OCI-LY7 (cell line): Measurements from ENCODE around the gene HOXA10. TPM values are rescaled to one million over a fixed set of nuclear protein-coding genes. Genes with fewer than 3 reads are reported as not detected.
A peak's percentile ranks its signal among the peaks of the same experiment; 100 is the strongest.

Experiments used
- BruUV-seq: library from RNA; stranded (reverse); fragments of 400-500 nt; replicated peaks from 2 replicates; lab custom pipeline; 2021; lab: Mats Ljungman, UMichigan
- CTCF ChIA-PET: fragments of 300-600 bp; sonication (Branson Sonifier 250); formaldehyde crosslinking; loops from one replicate; lab custom pipeline; 2022; ENCODE audit warnings: antibody characterized with exemption; ENCODE audit not compliant: unreplicated experiment; lab: Charles Lee
- POLR2A ChIA-PET: fragments of 300-600 bp; sonication (Branson Sonifier 250); formaldehyde crosslinking; loops from one replicate; lab custom pipeline; 2022; ENCODE audit warnings: antibody characterized with exemption; lab: Charles Lee
- DNase-seq: peaks from one replicate; pipeline ENCODE4 v3.0.0-alpha.2; 2015; ENCODE audit warnings: low spot score
- H2AFZ ChIP-seq: fragments of 200-600 bp; sonication (generic), shearing (Covaris generic); 2 replicates; pipeline ENCODE4 v1.6.1; 2014; ENCODE audit warnings: mild to moderate bottlenecking, antibody characterized with exemption, low read length, moderate library complexity
- H3K27ac ChIP-seq: fragments of 200-600 bp; sonication (generic); 2 replicates; pipeline ENCODE4 v1.5.1; 2014; ENCODE audit warnings: mixed run types, low read depth, mild to moderate bottlenecking, moderate library complexity, low read length, inconsistent platforms; ENCODE audit not compliant: poor library complexity, severe bottlenecking
- H3K36me3 ChIP-seq: fragments of 200-600 bp; sonication (generic); 2 replicates; pipeline ENCODE4 v1.6.1; 2014; ENCODE audit warnings: mild to moderate bottlenecking, antibody characterized with exemption, low read length, moderate library complexity, mixed read lengths; ENCODE audit not compliant: insufficient read depth
- H3K4me1 ChIP-seq: fragments of 200-600 bp; sonication (generic); 2 replicates; pipeline ENCODE4 v1.5.1; 2014; ENCODE audit warnings: mild to moderate bottlenecking, low read length; ENCODE audit not compliant: insufficient read depth, poor library complexity, severe bottlenecking
- H3K4me2 ChIP-seq: fragments of 200-600 bp; sonication (generic); 2 replicates; pipeline ENCODE4 v1.6.1; 2014; ENCODE audit warnings: mild to moderate bottlenecking, low read length
- H3K4me3 ChIP-seq: fragments of 200-600 bp; sonication (generic); 2 replicates; pipeline ENCODE4 v1.5.1; 2014; ENCODE audit warnings: mild to moderate bottlenecking, low read depth, low read length; ENCODE audit not compliant: poor library complexity, severe bottlenecking
- H3K79me2 ChIP-seq: fragments of 200-600 bp; sonication (generic); 2 replicates; pipeline ENCODE4 v1.6.1; 2016; ENCODE audit warnings: low read depth, mild to moderate bottlenecking, low read length, moderate library complexity, mixed read lengths; ENCODE audit not compliant: insufficient read depth
- H3K9me2 ChIP-seq: fragments of 200-600 bp; sonication (generic); 2 replicates; pipeline ENCODE4 v1.6.1; 2016; ENCODE audit warnings: mild to moderate bottlenecking, low read length, mixed read lengths; ENCODE audit not compliant: insufficient read depth
- H3K9me3 ChIP-seq: fragments of 200-600 bp; sonication (generic); 2 replicates; pipeline ENCODE4 v1.6.1; 2014; ENCODE audit warnings: mild to moderate bottlenecking, mixed run types, low read length, mixed read lengths
- H4K20me1 ChIP-seq: fragments of 200-600 bp; sonication (generic); 2 replicates; pipeline ENCODE4 v1.6.1; 2014; ENCODE audit warnings: mild to moderate bottlenecking, antibody characterized with exemption, low read length, moderate library complexity, mixed read lengths; ENCODE audit not compliant: insufficient read depth
- EZH2phosphoT487 ChIP-seq: fragments of 200-600 bp; sonication (generic); IDR thresholded peaks from 2 replicates; pipeline ENCODE4 v1.6.1; 2018; ENCODE audit warnings: low read depth, borderline replicate concordance, mild to moderate bottlenecking, mixed run types, antibody characterized with exemption, low read length, moderate library complexity, mixed read lengths
- intact Hi-C: fragments of 100-400 bp; cut with micrococcal nuclease; formaldehyde crosslinking; loops from one replicate; pipeline ENCODE4 v1.10.0; 2022; ENCODE audit not compliant: unreplicated experiment
- total RNA-seq, 2 experiments: library from RNA; depleted of rRNA in 1 of 2; stranded (reverse); fragments of >200 nt in 1 of 2; shearing (Covaris generic) in 1 of 2; gene quantifications; 2 replicates each; pipeline ENCODE4 v1.2.3, GENCODE V29; 2014 to 2022
- TF ChIP-seq, protein P1 (sequence below): fragments of 200-600 bp; sonication (generic); conservative IDR thresholded peaks from 2 replicates; pipeline ENCODE4 v1.5.1; 2014; ENCODE audit warnings: mild to moderate bottlenecking, antibody characterized with exemption, low read length, moderate library complexity, mixed read lengths

Gene HOXA10
- total RNA-seq, 2 experiments from 2014 or later, result not detected

- DNase-seq, result peak; percentile 48
- TF ChIP-seq EZH2phosphoT487, result no peak
- TF ChIP-seq, protein P1, sequence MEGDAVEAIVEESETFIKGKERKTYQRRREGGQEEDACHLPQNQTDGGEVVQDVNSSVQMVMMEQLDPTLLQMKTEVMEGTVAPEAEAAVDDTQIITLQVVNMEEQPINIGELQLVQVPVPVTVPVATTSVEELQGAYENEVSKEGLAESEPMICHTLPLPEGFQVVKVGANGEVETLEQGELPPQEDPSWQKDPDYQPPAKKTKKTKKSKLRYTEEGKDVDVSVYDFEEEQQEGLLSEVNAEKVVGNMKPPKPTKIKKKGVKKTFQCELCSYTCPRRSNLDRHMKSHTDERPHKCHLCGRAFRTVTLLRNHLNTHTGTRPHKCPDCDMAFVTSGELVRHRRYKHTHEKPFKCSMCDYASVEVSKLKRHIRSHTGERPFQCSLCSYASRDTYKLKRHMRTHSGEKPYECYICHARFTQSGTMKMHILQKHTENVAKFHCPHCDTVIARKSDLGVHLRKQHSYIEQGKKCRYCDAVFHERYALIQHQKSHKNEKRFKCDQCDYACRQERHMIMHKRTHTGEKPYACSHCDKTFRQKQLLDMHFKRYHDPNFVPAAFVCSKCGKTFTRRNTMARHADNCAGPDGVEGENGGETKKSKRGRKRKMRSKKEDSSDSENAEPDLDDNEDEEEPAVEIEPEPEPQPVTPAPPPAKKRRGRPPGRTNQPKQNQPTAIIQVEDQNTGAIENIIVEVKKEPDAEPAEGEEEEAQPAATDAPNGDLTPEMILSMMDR, result peak; percentile 80
- BruUV-seq, result no TSS peak
- no peak within 1 kb of the TSS for H2AFZ ChIP-seq
- POLR2A ChIA-PET, result interaction anchor here (0.6 kb wide), 1 partner anchor 461 kb away, joined by 3 read pairs; no protein-coding TSS in a partner anchor
- peak within 1 kb of the TSS; percentile 47; the same call in 1 of the 2 replicates for H3K4me2 ChIP-seq
- CTCF ChIA-PET, result no interaction called here
- no peaks in the 10 kb centered on the region for H3K9me3 ChIP-seq
- H4K20me1 ChIP-seq, result no peaks in the 10 kb centered on the region
- peaks cover 4% of the 10 kb centered on the region for H3K4me1 ChIP-seq
- peaks cover 15% of the 10 kb centered on the region for H3K36me3 ChIP-seq
- H3K9me2 ChIP-seq, result no peaks in the 10 kb centered on the region
- H3K27ac ChIP-seq, result no peak within 1 kb of the TSS
- H3K4me3 ChIP-seq, result no peak within 1 kb of the TSS
- no peaks in the 10 kb centered on the region for H3K79me2 ChIP-seq
- intact Hi-C loops, result no loop called here
Measured at GRCh38 chr7:27143023-27143949, 30.8 kb downstream of the HOXA10 start, which contains the start of gene HOXA5. Gene HOXA5, minus strand, starts transcription at chr7:27143681. Its CDS starts 74 bp downstream, at chr7:27143607.

DNA sequence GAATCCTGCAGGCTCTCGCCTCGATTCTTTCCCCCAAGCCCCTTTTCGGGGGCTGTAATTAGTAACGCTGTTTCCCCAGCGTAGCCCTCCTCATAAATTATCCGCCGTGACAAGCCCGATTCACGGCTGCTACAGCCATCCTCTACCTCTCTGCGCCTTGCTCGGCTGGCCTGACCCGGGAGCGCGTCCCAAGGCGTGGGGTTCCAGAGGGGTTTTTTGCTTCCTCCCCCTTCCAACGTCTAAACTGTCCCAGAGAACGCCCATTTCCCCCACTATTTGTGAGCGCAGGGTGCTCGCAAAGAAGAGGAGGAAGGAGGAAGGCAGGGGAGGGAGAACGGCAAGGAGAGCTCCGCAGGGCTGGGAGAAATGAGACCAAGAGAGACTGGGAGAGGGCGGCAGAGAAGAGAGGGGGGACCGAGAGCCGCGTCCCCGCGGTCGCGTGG lies 31.5 kb downstream of the HOXA10 start:
- H3K79me2 ChIP-seq, result no peaks in the 10 kb centered on the region
- no peaks in the 10 kb centered on the region for H4K20me1 ChIP-seq
- no peaks in the 10 kb centered on the region for H3K9me2 ChIP-seq
- no peak for TF ChIP-seq EZH2phosphoT487
- TF ChIP-seq, protein P1, result no peak
- H3K36me3 ChIP-seq, result peaks cover 15% of the 10 kb centered on the region
- no peak overlapping the region for H3K4me3 ChIP-seq
- BruUV-seq, result no TSS peak
- H3K27ac ChIP-seq, result no peak overlapping the region
- no peak for DNase-seq
- intact Hi-C loops, result no loop called here
- no peaks in the 10 kb centered on the region for H3K9me3 ChIP-seq
- CTCF ChIA-PET, result no interaction called here
- no peaks in the 10 kb centered on the region for H3K4me1 ChIP-seq
- POLR2A ChIA-PET, result interaction anchor here (0.6 kb wide), 1 partner anchor 462 kb away, joined by 3 read pairs; no protein-coding TSS in a partner anchor
- H2AFZ ChIP-seq, result no peak overlapping the region
- H3K4me2 ChIP-seq, result peak overlapping the region; percentile 47; the same call in 1 of the 2 replicates
